HG02763 (cell line): Measurements from ENCODE around the gene LBR.

Experiments
- ATAC-seq: cut with Tn5 transposase; IDR thresholded peaks from one replicate; pipeline ENCODE4 v1.9.1; 2021; ENCODE audit warnings: mild to moderate bottlenecking, moderate library complexity; ENCODE audit not compliant: unreplicated experiment

LBR gene

DNA sequence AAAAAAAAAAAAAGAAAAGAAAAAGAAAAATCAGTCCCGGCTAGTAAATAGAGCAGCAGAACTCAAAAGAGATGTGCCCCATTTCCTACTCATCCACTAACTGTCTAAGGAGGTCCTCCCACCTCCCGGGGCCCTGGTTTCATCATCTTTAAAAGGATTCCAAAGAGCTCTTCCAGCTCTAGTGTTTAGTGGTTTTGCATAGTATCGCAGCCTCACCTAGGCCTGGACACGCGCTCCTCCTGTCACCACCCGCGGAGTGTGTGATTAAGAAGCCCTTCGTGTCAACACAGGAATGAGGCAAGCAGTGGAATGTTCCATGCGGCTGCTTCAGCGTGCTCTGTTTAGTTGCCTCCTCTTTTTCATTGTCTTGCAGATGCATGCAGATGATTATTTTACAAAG is 49.0 kb downstream of the LBR start:
- no peak for ATAC-seq

DNA sequence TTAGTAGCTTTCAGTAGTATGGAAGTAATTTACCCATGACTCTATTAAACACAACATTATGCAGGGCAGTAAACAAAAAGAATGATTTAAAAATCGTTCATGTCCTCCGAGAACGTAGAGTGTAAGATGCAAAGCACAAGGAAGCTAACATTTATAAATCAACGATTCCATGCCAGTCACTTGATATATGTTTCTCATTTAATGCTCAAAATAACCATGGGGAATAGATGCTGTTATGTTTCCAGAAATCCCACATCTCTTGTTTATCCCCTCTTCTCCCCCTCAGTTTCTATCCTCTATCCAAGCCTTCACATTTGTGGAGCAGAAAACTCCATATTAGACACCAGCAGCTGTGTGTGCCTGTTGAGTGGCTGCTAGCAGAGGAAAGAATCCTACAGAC is 52.8 kb downstream of the LBR start:
- ATAC-seq, result no peak

DNA sequence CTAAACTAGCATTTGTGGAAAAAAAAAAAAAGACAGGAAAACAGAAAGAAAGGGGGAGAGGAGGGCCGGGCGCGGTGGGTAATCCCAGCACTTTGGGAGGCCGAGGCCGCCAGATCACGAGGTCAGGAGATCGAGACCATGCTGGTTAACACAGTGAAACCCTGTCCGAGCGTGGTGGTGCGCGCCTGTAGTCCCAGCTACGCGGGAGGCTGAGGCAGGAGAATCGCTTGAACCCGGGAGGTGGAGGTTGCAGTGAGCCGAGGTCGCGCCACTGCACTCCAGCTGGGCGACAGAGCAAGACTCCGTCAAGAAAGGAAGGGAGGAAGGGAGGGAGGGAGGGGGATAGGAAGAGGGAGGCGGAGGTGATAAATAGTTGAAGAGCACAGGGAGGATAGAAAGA is 54.7 kb downstream of the LBR start:
- no peak for ATAC-seq

DNA sequence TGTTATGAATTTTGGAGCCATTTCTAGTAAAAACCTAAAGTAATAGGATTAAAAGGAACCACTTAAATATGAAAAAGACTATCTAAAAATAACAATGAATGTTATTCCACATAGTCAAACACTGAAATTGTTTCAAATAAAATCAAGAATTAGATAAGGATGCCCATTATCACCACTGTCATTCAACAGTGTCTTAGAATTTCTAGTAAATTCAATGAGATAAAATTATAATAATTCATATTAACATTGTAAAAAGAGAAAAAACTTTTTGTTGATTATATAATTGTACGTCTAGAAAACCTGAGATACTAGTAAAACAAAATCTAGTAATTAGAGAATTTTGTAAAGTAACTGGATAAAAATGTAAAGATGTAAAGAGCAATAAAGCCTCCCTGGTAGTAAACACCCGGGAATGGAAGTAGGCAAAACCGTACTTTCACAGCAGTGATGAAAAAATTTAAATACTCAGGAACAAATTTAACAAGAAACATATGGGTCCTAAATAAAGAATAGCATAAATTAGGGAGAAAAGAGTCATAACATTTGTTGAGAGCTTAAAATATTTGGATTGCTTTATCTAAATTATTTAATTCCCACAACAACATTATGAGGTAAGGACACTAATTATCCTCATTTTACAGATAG is 56.4 kb downstream of the LBR start:
- no peak for ATAC-seq

DNA sequence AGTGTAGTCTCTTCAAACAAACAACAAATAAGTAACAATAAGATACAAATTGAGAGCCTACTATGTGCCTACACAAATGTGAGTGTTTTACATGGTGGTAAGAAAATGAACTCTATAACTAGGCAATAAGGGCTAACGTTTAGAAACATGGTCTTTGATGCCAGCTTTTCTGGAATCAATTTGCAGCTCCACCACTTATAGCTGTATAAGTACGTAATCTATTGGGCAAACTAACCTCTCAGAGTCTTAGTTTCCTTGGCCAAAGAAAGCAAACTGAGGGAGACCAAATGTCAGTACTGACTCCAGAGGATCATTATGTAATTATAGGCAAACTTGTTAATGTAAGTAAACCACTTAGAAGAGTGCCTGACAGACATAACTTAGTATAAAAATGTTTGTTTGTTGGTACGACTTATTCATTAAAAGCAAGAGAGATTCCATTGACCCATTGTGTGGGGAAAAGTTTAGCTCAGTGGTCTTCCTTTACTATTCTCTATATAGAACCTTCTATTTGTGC is 59.7 kb downstream of the LBR start:
- ATAC-seq, result no peak

DNA sequence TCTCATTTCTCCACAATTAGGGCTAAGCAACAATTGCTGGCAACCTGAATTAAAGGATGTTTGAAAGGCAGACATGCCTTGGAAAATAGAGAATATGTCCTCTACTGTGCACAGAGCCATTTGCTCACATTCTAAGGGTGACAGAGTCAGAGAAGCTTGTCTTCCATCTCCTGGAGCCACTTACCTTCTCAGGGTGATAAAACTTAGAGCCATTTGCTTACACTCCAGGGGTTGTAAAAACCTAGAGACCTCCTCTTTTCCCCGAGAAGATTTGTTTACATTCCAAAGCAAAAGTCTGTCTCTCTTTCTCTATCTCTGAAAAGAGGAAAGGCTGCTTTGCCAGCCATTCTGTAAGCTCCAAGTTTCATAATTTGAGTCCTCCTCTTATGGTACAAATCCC is 61.3 kb downstream of the LBR start:
- no peak for ATAC-seq

DNA sequence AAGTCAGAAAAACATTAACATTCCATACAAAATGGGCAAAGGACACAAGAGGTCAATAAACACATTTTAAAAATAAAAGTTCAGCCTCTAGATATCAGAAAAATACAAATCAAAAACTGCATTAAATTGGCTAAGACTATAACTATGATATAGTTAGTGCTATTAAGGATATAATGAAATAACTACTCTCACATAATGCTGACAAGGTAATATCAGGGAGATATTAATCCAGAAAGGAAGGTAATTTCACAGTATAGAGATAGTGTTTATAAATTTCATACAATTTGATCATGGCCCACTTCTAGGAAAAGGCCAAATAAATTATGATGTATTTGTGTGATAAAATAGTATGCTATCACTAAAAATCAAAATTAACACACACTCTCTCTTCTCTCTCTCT is 61.8 kb downstream of the LBR start:
- ATAC-seq, result no peak

DNA sequence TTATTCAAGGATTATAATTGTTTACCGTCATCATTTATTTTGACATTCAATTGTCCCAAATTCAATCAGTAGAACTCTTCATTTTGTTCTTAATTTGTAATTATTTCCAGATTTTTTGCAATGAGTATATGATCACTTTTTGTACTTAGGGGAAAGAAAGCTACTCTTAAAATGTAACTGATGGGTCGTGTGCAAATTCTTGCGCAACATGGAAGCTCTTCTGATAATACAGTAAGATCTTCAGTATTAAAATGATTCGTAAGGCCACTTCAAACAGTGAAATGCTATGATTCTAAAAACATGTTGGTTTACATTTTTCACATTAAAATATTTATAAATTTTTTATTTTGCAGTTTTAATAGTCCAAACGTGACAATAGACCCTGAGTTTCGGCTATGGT is 63.4 kb downstream of the LBR start:
- ATAC-seq, result no peak

DNA sequence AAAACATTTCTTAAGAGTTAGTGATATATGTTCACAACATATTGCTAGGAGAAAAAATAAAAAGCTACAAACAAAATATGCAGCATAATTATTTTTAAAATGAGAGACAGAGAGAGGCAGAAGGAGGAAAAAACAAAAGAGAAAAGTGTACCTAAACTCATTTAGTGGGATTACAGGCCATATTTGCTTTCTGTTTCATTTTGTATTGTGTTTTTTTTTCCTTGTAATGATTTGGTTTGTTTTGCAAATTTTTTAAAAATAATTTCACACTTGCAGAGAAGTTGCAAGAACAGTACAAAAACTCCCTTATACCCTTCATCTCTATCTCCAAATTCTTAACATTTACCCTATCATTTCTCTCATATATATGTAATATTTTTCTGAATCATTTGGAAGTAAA is 65.0 kb downstream of the LBR start:
- no peak for ATAC-seq

DNA sequence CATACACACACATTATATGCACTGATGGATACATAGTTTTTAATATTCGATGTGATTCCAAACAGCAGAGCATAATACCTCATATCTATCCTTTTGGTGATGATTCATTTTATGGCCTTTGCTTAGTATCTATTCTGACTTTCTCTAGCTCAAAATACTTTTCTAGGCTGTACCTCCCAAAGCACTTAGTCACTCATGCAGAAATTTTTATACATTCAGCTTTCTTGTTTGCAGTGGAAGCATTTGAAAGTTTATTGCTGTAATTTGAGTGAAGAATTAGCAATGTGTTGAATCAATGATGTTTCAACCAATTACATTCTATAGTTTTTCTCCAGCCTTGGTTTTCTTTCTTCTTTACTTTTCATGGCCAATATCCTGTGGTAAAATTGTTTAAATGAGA is 66.7 kb downstream of the LBR start:
- no peak for ATAC-seq

DNA sequence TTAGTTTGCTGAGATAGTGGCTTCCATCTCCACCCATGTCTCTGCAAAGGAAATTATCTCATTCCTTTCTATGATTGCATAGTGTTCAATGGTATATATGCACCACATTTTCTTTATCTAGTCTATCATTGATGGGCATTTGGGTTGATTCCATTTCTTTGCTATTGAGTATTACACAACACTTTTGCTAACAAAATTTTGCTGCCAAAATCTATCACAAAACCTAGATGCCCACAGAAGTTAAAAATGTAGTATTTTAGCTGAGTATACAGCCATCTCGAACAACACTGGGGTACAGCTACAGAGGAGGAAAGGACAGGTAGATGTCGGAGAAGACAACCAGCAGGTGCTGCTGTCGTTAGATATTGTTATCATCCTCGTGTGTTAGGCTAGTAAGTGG is 67.7 kb downstream of the LBR start:
- ATAC-seq, result no peak

DNA sequence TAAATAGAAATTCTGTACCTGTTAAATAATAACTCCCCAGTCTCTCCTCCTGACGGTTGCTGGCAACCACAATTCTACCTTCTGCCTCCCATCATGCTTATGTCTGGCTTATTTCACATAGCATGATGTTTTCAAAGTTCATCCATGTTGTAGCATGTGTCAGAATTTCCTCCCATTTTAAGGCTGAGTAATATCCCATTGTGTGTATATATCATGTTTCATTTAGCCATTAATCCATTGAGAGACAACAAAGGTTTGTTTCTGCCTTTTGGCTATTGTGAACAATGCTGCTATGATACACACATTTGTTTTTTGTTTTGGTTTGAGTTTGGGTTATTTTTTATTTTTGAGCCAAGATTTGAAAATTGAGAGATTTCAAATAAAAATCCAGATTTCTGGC is 72.0 kb downstream of the LBR start:
- ATAC-seq, result no peak

DNA sequence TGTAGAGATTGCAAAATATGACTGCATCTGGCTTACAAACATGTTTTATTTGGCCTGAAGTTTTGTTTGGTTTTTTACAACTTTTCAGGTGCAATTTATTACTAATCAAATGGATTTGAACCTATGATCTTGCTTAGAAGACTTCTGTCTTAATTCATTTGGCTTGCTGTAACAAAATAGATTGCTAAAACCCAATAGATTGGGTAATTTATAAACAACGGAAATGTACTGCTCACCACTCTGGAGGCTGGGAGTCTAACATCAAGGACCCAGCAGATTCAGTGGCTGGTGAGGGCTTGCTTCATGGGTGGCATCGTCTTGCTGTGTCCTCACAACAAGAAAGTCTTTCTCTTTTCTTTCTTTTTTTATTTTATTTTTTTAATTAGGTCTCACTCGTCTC is 72.9 kb downstream of the LBR start:
- ATAC-seq, result no peak
